Measurements from ENCODE around the gene ZYX.

Gene ZYX

GRCh38 chr7:143380260-143380645, 892 bp upstream of the ZYX start:
- H3K9me3 ChIP-seq (ENCODE audit: control insufficient read depth in 1 of 2, low read length in 2 of 2): no peaks in the 10 kb centered on the region
- H3K36me3 ChIP-seq (ENCODE audit: control insufficient read depth in 1 of 2, insufficient read depth in 2 of 2, low read length in 2 of 2): peaks cover 8 to 12% of the 10 kb centered on the region in 2 donors
- H3K27me3 ChIP-seq (ENCODE audit: low read depth, low read length): no peaks in the 10 kb centered on the region
- peak overlapping the region; percentile 95 for H3K27ac ChIP-seq (ENCODE audit: low read length)
- peak overlapping the region; percentile 78 to 84 for H3K4me3 ChIP-seq (ENCODE audit: low read depth in 1 of 2, low read length in 2 of 2)
- H3K4me1 ChIP-seq (ENCODE audit: control insufficient read depth in 1 of 2, insufficient read depth in 2 of 2, low read length in 2 of 2): peaks cover 27 to 39% of the 10 kb centered on the region in 2 donors

- Histone ChIP-seq H3K4me3 (ENCODE audit: low read depth in 1 of 2, low read length in 2 of 2) (peak overlapping the region; percentile 78 to 88), H3K4me1 (ENCODE audit: control insufficient read depth in 1 of 2, insufficient read depth in 2 of 2, low read length in 2 of 2) (peaks cover 36 to 51% of the 10 kb centered on the region in 2 donors), H3K9me3 (ENCODE audit: control insufficient read depth in 1 of 2, low read length in 2 of 2) (no peaks in the 10 kb centered on the region), H3K36me3 (ENCODE audit: control insufficient read depth in 1 of 2, insufficient read depth in 2 of 2, low read length in 2 of 2) (peaks cover 9 to 12% of the 10 kb centered on the region in 2 donors), H3K27ac (ENCODE audit: low read length) (peak overlapping the region; percentile 92), H3K27me3 (ENCODE audit: low read depth, low read length) (no peaks in the 10 kb centered on the region)
These were observed 431 bp downstream of the ZYX start for GRCh38 chr7:143381427-143382125.

GRCh38 chr7:143382126-143382790, 1.1 kb downstream of the ZYX start:
- Histone ChIP-seq H3K4me1 (ENCODE audit: control insufficient read depth in 1 of 2, insufficient read depth in 2 of 2, low read length in 2 of 2) (peaks cover 36 to 58% of the 10 kb centered on the region in 2 donors), H3K27me3 (ENCODE audit: low read depth, low read length) (no peaks in the 10 kb centered on the region), H3K9me3 (ENCODE audit: control insufficient read depth in 1 of 2, low read length in 2 of 2) (no peaks in the 10 kb centered on the region), H3K4me3 (ENCODE audit: low read depth in 1 of 2, low read length in 2 of 2) (peak overlapping the region; percentile 78 to 88), H3K27ac (ENCODE audit: low read length) (peak overlapping the region; percentile 92), H3K36me3 (ENCODE audit: control insufficient read depth in 1 of 2, insufficient read depth in 2 of 2, low read length in 2 of 2) (peaks cover 9 to 12% of the 10 kb centered on the region in 2 donors)

- H3K27me3 ChIP-seq (ENCODE audit: low read depth, low read length): no peaks in the 10 kb centered on the region
- H3K36me3 ChIP-seq (ENCODE audit: control insufficient read depth in 1 of 2, insufficient read depth in 2 of 2, low read length in 2 of 2): peaks cover 14 to 19% of the 10 kb centered on the region in 2 donors
- H3K4me3 ChIP-seq (ENCODE audit: low read depth in 1 of 2, low read length in 2 of 2): peak overlapping the region; percentile 78 to 88
- peaks cover 36 to 62% of the 10 kb centered on the region in 2 donors for H3K4me1 ChIP-seq (ENCODE audit: control insufficient read depth in 1 of 2, insufficient read depth in 2 of 2, low read length in 2 of 2)
- H3K27ac ChIP-seq (ENCODE audit: low read length): peak overlapping the region; percentile 92
- H3K9me3 ChIP-seq (ENCODE audit: control insufficient read depth in 1 of 2, low read length in 2 of 2): no peaks in the 10 kb centered on the region
These were observed 1.9 kb downstream of the ZYX start for GRCh38 chr7:143382791-143383641.

- peaks cover 36 to 65% of the 10 kb centered on the region in 2 donors for H3K4me1 ChIP-seq (ENCODE audit: control insufficient read depth in 1 of 2, insufficient read depth in 2 of 2, low read length in 2 of 2)
- no peaks in the 10 kb centered on the region for H3K9me3 ChIP-seq (ENCODE audit: control insufficient read depth in 1 of 2, low read length in 2 of 2)
- H3K27ac ChIP-seq (ENCODE audit: low read length): peak overlapping the region; percentile 92
- no peaks in the 10 kb centered on the region for H3K27me3 ChIP-seq (ENCODE audit: low read depth, low read length)
- peaks cover 18 to 25% of the 10 kb centered on the region in 2 donors for H3K36me3 ChIP-seq (ENCODE audit: control insufficient read depth in 1 of 2, insufficient read depth in 2 of 2, low read length in 2 of 2)
- H3K4me3 ChIP-seq (ENCODE audit: low read depth in 1 of 2, low read length in 2 of 2): peak overlapping the region; percentile 78 to 88
These were observed 2.5 kb downstream of the ZYX start for GRCh38 chr7:143383642-143383957.

GRCh38 chr7:143384148-143384547, 3.0 kb downstream of the ZYX start:
- peak overlapping the region; percentile 92 for H3K27ac ChIP-seq (ENCODE audit: low read length)
- peaks cover 23 to 30% of the 10 kb centered on the region in 2 donors for H3K36me3 ChIP-seq (ENCODE audit: control insufficient read depth in 1 of 2, insufficient read depth in 2 of 2, low read length in 2 of 2)
- peaks cover 34 to 62% of the 10 kb centered on the region in 2 donors for H3K4me1 ChIP-seq (ENCODE audit: control insufficient read depth in 1 of 2, insufficient read depth in 2 of 2, low read length in 2 of 2)
- peak overlapping the region; percentile 78 to 88 for H3K4me3 ChIP-seq (ENCODE audit: low read depth in 1 of 2, low read length in 2 of 2)
- H3K27me3 ChIP-seq (ENCODE audit: low read depth, low read length): no peaks in the 10 kb centered on the region
- no peaks in the 10 kb centered on the region for H3K9me3 ChIP-seq (ENCODE audit: control insufficient read depth in 1 of 2, low read length in 2 of 2)

- peaks cover 27 to 57% of the 10 kb centered on the region in 2 donors for H3K4me1 ChIP-seq (ENCODE audit: control insufficient read depth in 1 of 2, insufficient read depth in 2 of 2, low read length in 2 of 2)
These were observed 3.8 kb downstream of the ZYX start for GRCh38 chr7:143384661-143385631.

GRCh38 chr7:143385891-143386781, 5.0 kb downstream of the ZYX start:
- Histone ChIP-seq H3K4me1 (ENCODE audit: control insufficient read depth in 1 of 2, insufficient read depth in 2 of 2, low read length in 2 of 2) (peaks cover 34 to 69% of the 10 kb centered on the region in 2 donors), H3K27me3 (ENCODE audit: low read depth, low read length) (no peaks in the 10 kb centered on the region), H3K36me3 (ENCODE audit: control insufficient read depth in 1 of 2, insufficient read depth in 2 of 2, low read length in 2 of 2) (peaks cover 40 to 41% of the 10 kb centered on the region in 2 donors), H3K4me3 (ENCODE audit: low read depth in 1 of 2, low read length in 2 of 2) (peak overlapping the region; percentile 15 to 34), H3K27ac (ENCODE audit: low read length) (no peak overlapping the region), H3K9me3 (ENCODE audit: control insufficient read depth in 1 of 2, low read length in 2 of 2) (no peaks in the 10 kb centered on the region)

More at GRCh38 chr7:143384661-143385631, 3.8 kb downstream of the ZYX start:
- Histone ChIP-seq H3K4me3 (ENCODE audit: low read depth in 1 of 2, low read length in 2 of 2) (peak overlapping the region; percentile 78 to 88), H3K27ac (ENCODE audit: low read length) (peak overlapping the region; percentile 92), H3K27me3 (ENCODE audit: low read depth, low read length) (no peaks in the 10 kb centered on the region), H3K9me3 (ENCODE audit: control insufficient read depth in 1 of 2, low read length in 2 of 2) (no peaks in the 10 kb centered on the region), H3K36me3 (ENCODE audit: control insufficient read depth in 1 of 2, insufficient read depth in 2 of 2, low read length in 2 of 2) (peaks cover 31 to 38% of the 10 kb centered on the region in 2 donors)

- H3K27ac ChIP-seq (ENCODE audit: low read length): no peak overlapping the region
- H3K4me1 ChIP-seq (ENCODE audit: control insufficient read depth in 1 of 2, insufficient read depth in 2 of 2, low read length in 2 of 2): peaks cover 43 to 79% of the 10 kb centered on the region in 2 donors
- H3K4me3 ChIP-seq (ENCODE audit: low read depth in 1 of 2, low read length in 2 of 2): no peak overlapping the region
- peaks cover 46% of the 10 kb centered on the region in 2 donors for H3K36me3 ChIP-seq (ENCODE audit: control insufficient read depth in 1 of 2, insufficient read depth in 2 of 2, low read length in 2 of 2)
- no peaks in the 10 kb centered on the region for H3K9me3 ChIP-seq (ENCODE audit: control insufficient read depth in 1 of 2, low read length in 2 of 2)
- H3K27me3 ChIP-seq (ENCODE audit: low read depth, low read length): no peaks in the 10 kb centered on the region
These were observed 6.2 kb downstream of the ZYX start for GRCh38 chr7:143387156-143387975.

All from muscle layer of duodenum (tissue), 2 donors.